Fibroblast of skin of right quadriceps (primary cell): ENCODE results near the gene CPNE4.
"Not testable (repeated sequence)": the region's sequence is repeated elsewhere in the genome, so short reads cannot be mapped to it uniquely, and the experiment has no call there.

Experiments used
- DNase-seq: peaks from one replicate; pipeline ENCODE4 v3.0.0-alpha.2; 2013

The CPNE4 gene

DNA sequence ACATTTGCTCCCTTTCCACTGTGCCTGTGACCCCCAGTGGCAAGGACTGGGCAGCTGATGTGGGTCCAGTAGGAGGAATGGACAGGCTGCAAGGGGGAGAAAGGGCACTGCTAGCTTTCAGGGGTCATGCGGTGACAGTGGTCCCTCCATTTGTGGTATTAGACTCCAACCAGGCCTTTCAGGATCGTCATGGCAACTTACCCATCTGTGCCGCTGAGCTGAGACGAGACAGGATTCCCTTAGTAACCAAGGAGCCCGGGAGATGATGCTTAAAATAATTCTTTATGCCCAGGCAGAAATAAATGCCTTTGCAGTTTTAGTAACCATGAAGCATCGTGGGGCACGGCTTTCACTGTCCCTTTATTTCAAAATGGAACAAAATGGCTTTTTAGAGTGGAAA lies 516.1 kb downstream of the CPNE4 start:
- no peak for DNase-seq

DNA sequence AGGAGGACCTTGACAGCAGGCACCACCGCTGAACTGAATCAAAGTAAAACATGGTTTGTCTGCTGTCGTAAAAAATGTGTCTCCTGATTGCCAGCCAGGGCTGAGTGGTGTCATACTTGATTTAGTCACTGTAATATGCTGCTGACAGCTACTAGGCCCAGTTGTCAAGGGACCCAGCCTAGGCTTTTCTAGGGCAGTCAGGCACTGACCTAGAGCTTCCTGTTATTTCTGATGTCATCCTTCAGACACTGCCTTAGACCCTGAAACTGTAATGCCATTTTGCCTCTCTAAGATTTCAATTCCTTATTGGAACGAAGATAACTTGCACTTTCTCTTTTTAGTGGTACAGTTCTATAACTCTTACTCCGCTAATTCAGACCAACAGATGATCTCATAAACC lies 529.4 kb downstream of the CPNE4 start:
- DNase-seq = no peak

GRCh38 chr3:131503320-131503635 lies 531.5 kb downstream of the CPNE4 start:
- DNase-seq = peak; percentile 19

DNA sequence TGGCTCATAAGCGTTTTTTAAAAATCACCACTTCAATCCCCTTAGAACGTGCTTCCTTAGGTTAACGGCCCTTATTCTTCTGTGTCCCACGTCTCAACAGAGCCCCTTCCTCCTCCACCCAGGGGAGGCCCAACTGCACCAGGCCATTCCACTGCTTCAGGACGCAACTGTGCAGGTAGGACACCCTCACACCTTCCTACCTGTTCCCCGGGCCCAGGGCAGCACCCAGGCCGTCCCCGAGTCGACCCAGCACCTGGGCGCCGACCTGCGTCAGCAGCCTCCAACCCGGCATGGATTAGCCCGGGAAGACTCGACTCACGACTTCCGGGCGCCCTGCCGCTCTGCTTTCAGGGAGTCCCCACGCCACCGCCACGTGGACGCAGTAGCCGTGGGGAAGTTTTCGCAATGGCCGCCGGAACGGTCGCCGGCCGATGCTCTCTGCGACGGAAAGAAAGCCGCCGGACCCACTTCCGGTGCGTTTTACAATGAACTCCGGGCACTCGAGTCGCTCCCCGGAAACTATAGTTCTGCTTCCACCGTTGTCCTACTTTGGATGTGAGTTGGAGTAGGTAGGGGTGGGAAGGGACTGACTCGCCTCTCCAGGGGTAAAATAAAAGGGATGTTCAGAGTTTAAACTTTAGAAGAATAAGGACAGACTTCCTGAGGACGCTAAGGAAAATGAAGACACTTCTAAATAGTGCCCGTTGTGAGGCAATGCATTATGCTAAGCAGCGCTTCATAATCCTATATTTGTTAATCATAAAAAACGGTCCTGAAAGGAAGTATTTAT lies 532.1 kb downstream of the CPNE4 start, which contains the start of gene MRPL3:
Gene MRPL3 (minus strand): TSS at position 442 of the 790 bp plus-strand sequence. CDS start 150 bp downstream, at position 292.
- peak; percentile 91 for DNase-seq

GRCh38 chr3:131501949-131502348 lies 532.9 kb downstream of the CPNE4 start:
- DNase-seq = no peak

DNA sequence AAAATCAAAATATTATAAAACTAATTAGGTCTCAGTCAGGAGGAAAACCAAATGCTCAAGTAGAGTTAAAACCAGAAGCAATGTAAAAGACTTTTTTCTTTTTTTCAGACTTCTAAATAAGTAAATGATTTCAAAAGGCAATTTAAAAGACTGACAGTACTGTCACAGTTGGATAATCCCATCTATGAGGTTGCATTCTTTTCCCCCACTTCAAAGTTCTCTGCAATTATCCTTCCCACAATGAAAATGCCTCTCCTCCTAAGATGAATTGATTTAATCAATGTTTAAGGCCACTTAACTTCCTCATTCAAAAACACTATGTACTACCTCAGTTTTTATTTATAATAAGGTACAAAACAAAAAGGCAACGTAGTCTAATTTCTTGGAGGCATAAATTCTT lies 540.1 kb downstream of the CPNE4 start:
- no peak for DNase-seq

GRCh38 chr3:131491775-131492174 lies 543.0 kb downstream of the CPNE4 start:
- DNase-seq = no peak

GRCh38 chr3:131491084-131491483 lies 543.7 kb downstream of the CPNE4 start:
- no peak for DNase-seq

DNA sequence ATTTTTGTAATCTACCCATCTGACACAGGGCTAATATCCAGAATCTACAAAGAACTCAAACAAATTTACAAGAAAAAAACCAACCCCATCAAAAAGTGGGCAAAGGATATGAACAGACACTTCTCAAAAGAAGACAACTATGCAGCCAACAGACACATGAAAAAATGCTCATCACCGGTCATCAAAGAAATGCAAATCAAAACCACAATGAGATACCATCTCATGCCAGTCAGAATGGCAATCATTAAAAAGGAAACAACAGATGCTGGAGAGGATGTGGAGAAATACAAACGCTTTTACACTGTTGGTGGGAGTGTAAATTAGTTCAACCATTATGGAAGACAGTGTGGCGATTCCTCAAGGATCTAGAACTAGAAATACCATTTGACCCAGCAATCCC lies 548.3 kb downstream of the CPNE4 start:
- not testable (repeated sequence) for DNase-seq

GRCh38 chr3:131485119-131485518 lies 549.7 kb downstream of the CPNE4 start:
- no peak for DNase-seq

DNA sequence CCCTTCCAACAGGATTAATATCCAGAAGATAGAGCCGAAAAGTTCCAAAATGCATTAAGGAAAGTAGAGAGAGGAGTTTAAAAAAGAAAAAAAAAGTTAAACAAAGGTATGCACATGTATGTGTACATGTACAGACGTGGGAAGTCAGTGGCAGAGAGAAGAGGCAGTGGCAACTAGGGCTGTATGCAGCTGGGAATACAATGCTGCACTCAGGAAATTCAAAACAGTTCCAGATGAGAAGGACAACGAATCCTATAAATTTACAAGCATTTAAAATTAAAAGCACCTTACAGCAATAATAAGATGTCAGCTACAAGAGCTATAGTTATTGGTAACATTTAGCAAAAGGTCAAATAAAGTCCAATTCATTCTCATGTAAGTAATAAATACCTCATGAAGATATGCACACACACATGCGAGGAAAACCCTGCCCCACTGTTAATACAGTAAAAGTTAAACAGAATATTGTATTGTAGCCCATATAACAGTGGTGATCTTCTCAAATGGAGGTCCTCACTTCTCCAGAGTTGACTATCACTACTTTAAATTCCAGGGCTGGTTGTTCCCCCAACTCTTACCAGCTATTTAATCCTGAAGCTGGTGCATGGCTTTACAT lies 550.2 kb downstream of the CPNE4 start:
- no peak for DNase-seq
